HepG2 (cell line): ENCODE results near the gene ZNF425. TPM values are rescaled to one million over a fixed set of nuclear protein-coding genes. Genes with fewer than 3 reads are reported as not detected.

ENCODE experiments used
- ADNP ChIP-seq: sonication (generic); formaldehyde crosslinking; IDR thresholded peaks from 2 replicates; pipeline ENCODE4 v1.4.0; 2020; ENCODE audit warnings: missing genetic modification reagents
- ATF4 ChIP-seq, 2 experiments: fragments of 450-650 bp in 1 of 2; sonication (generic) in 1 of 2; formaldehyde crosslinking; IDR thresholded peaks; 2 replicates each; pipeline versions ENCODE4 v1.5.0 to v1.8.0; 2020 to 2022; ENCODE audit warnings: mild to moderate bottlenecking in 1 of 2, missing genetic modification reagents in 1 of 2
- FOXA1 ChIP-seq, 2 experiments: fragments of 450-650 bp in 1 of 2; sonication (generic) in 1 of 2; formaldehyde crosslinking in 1 of 2; IDR thresholded peaks; 2 replicates each; pipeline versions ENCODE4 v1.4.0 to v1.6.1; 2016 to 2020; ENCODE audit warnings: missing genetic modification reagents in 1 of 2
- GZF1 ChIP-seq: sonication (generic); formaldehyde crosslinking; IDR thresholded peaks from 2 replicates; pipeline ENCODE4 v1.5.1; 2020; ENCODE audit warnings: mild to moderate bottlenecking, missing genetic modification reagents
- KIAA2018 ChIP-seq: sonication (generic); formaldehyde crosslinking; IDR thresholded peaks from 2 replicates; pipeline ENCODE4 v1.5.0; 2020; ENCODE audit warnings: mild to moderate bottlenecking, missing genetic modification reagents, borderline replicate concordance
- MYPOP ChIP-seq: sonication (generic); formaldehyde crosslinking; IDR thresholded peaks from 2 replicates; pipeline ENCODE4 v1.8.1; 2023; ENCODE audit warnings: mild to moderate bottlenecking, moderate library complexity, missing genetic modification reagents
- THAP11 ChIP-seq: IDR thresholded peaks from 2 replicates; pipeline ENCODE4 v1.6.1; 2016; ENCODE audit warnings: missing biosample characterization, missing genetic modification reagents
- ZBTB49 ChIP-seq: sonication (generic); formaldehyde crosslinking; IDR thresholded peaks from 2 replicates; pipeline ENCODE4 v1.4.0; 2020; ENCODE audit warnings: missing genetic modification reagents, borderline replicate concordance
- ZNF280B ChIP-seq: sonication (generic); formaldehyde crosslinking; IDR thresholded peaks from 2 replicates; pipeline ENCODE4 v1.5.0; 2020; ENCODE audit warnings: missing genetic modification reagents, mild to moderate bottlenecking, borderline replicate concordance
- ZNF775 ChIP-seq: sonication (generic); formaldehyde crosslinking; IDR thresholded peaks from 2 replicates; pipeline ENCODE4 v1.4.0; 2020; ENCODE audit warnings: missing genetic modification reagents, mild to moderate bottlenecking, moderate library complexity, borderline replicate concordance
- ZSCAN21 ChIP-seq: sonication (generic); formaldehyde crosslinking; IDR thresholded peaks from 2 replicates; pipeline ENCODE4 v1.8.0; 2022; ENCODE audit warnings: mild to moderate bottlenecking, missing genetic modification reagents, moderate library complexity, borderline replicate concordance
- polyA plus RNA-seq, 8 experiments: library from polyadenylated mRNA; depleted of rRNA in 3 of 8; stranded (reverse) in 7 of 8; unstranded in 1 of 8; fragments of >200 nt; fragmentation: Illumina TruSeq in 4 of 8; extraction: Trizol in 4 of 8; gene quantifications; 2 replicates each; pipeline versions ENCODE4 v1.2.1 to v1.2.3, GENCODE V29; 2011 to 2016; ENCODE audit warnings: low read depth in 4 of 8, missing spikeins in 1 of 8, mixed read lengths in 1 of 8; ENCODE audit not compliant: insufficient read depth in 1 of 8
- total RNA-seq, 5 experiments: library from RNA; depleted of rRNA; stranded (reverse); fragments of >200 nt; fragmentation: Illumina TruSeq; extraction: Trizol; gene quantifications; 2 replicates each; pipeline ENCODE4 v1.2.3, GENCODE V29; 2016; ENCODE audit warnings: low read depth in 1 of 5
- TF ChIP-seq, protein P1 (sequence below): IDR thresholded peaks from 2 replicates; pipeline ENCODE4 v1.6.1; 2016; ENCODE audit warnings: low read depth, control low read depth

Gene ZNF425
- total and polyA plus RNA-seq, 2 of the 13 experiments (the other 11 are each of a cell fraction or from before 2014, with no cell fraction given): 0.51 to 1.1 TPM

DNA sequence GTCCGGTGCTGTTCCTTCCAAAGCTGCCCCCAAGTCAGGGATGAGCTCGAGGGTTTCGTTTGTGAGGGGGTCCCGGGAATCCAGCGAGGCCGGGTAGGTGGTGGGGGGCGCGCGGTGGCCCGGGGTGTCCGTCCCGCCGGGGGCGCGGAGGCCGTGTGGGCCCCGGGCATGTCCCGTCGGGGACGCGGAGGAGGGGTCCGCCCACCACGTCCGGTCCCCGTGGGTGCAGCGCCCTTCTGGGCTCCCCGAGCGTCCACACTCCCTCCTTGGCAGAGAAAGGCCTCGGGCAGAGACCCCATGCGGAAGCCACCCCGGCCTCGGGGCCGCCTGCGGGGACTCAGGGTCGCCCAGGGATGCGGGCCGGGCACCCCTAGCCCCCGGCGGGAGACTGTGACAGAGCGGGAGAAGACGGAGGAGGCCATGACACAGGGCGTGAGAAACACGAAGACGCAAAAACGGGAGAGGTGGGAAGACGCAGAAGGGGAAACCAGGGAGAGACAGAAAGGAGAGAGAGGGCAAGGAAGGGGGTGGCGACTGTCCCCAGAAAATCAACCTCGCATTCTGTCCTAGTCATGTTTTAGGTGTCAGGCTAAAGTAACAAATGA lies 640 bp upstream of the ZNF425 start (continued):
- TF ChIP-seq KIAA2018 (CRISPR knock-in tag) (no peak), ZNF775 (no peak), ADNP (CRISPR knock-in tag) (no peak), ATF4 (CRISPR knock-in tag; IDR thresholded peaks at IDR 0.05) (no peak), FOXA1 (IDR thresholded peaks at IDR 0.05) (no peak), FOXA1 (CRISPR knock-in tag; IDR thresholded peaks at IDR 0.05) (no peak), GZF1 (no peak), MYPOP (no peak), ZBTB49 (CRISPR knock-in tag) (no peak), ZSCAN21 (CRISPR knock-in tag) (no peak), ZNF280B (CRISPR knock-in tag) (no peak), THAP11 (CRISPR knock-in tag) (no peak)
- TF ChIP-seq, protein P1, sequence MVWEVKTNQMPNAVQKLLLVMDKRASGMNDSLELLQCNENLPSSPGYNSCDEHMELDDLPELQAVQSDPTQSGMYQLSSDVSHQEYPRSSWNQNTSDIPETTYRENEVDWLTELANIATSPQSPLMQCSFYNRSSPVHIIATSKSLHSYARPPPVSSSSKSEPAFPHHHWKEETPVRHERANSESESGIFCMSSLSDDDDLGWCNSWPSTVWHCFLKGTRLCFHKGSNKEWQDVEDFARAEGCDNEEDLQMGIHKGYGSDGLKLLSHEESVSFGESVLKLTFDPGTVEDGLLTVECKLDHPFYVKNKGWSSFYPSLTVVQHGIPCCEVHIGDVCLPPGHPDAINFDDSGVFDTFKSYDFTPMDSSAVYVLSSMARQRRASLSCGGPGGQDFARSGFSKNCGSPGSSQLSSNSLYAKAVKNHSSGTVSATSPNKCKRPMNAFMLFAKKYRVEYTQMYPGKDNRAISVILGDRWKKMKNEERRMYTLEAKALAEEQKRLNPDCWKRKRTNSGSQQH (CRISPR knock-in tag): no peak
